ENCODE measurements around the gene KCNT1. TPM values are rescaled to one million over a fixed set of nuclear protein-coding genes. Genes with fewer than 3 reads are reported as not detected.

Gene KCNT1
- total and polyA plus RNA-seq, 2 experiments from 2014 or later, result 0.27 TPM; not detected in 1

DNA sequence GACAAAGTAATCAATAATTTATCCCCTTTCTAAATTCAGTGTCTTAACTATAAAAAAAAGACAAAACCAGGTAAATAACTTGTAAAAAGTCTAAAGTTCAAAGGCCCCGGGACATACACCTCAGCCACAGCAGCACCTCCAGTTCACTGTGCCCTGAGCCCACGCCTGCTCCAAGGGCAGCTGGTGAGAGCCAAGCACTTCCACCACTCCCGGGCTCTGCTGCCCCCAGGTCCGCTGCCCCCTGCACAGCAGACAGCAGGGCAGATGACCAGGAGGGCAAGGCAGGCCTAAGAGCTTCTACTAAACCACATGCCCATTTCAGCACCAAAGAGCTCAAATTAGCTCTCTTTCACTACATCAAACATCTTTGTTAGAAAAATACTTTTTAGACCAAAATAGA, 113.4 kb downstream of the KCNT1 start:
- Histone ChIP-seq H3K79me2 (no peaks in the 10 kb centered on the region), H3K4me3 (no peak overlapping the region), H4K20me1 (ENCODE audit: insufficient read depth, poor library complexity, severe bottlenecking) (no peaks in the 10 kb centered on the region), H3K4me1 (ENCODE audit: insufficient read depth) (no peaks in the 10 kb centered on the region), H2AFZ (no peak overlapping the region), H3K36me3 (replicated peaks; ENCODE audit: insufficient read depth, low read depth) (no peaks in the 10 kb centered on the region), H3K4me2 (no peak overlapping the region), H3K9me2 (replicated peaks; ENCODE audit: insufficient read depth) (no peaks in the 10 kb centered on the region), H3K27me3 (no peaks in the 10 kb centered on the region), H3K9me3 (ENCODE audit: low read depth) (no peaks in the 10 kb centered on the region), H3K27ac (no peak overlapping the region)
- DNase-seq (ENCODE audit: low spot score), result no peak
- TF ChIP-seq EZH2phosphoT487 (IDR thresholded peaks at IDR 0.05; ENCODE audit: low read depth, severe bottlenecking, unreplicated experiment) (no peak), EZH2 (IDR thresholded peaks at IDR 0.05; ENCODE audit: borderline replicate concordance) (no peak)
- TF ChIP-seq, protein P1, sequence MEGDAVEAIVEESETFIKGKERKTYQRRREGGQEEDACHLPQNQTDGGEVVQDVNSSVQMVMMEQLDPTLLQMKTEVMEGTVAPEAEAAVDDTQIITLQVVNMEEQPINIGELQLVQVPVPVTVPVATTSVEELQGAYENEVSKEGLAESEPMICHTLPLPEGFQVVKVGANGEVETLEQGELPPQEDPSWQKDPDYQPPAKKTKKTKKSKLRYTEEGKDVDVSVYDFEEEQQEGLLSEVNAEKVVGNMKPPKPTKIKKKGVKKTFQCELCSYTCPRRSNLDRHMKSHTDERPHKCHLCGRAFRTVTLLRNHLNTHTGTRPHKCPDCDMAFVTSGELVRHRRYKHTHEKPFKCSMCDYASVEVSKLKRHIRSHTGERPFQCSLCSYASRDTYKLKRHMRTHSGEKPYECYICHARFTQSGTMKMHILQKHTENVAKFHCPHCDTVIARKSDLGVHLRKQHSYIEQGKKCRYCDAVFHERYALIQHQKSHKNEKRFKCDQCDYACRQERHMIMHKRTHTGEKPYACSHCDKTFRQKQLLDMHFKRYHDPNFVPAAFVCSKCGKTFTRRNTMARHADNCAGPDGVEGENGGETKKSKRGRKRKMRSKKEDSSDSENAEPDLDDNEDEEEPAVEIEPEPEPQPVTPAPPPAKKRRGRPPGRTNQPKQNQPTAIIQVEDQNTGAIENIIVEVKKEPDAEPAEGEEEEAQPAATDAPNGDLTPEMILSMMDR (IDR thresholded peaks at IDR 0.05; ENCODE audit: poor library complexity), result no peak
- 92% methylated on average over 4 of the region's 4 CpGs for WGBS (ENCODE audit: low lambda C conversion rate, missing lambda C conversion rate)

DNA sequence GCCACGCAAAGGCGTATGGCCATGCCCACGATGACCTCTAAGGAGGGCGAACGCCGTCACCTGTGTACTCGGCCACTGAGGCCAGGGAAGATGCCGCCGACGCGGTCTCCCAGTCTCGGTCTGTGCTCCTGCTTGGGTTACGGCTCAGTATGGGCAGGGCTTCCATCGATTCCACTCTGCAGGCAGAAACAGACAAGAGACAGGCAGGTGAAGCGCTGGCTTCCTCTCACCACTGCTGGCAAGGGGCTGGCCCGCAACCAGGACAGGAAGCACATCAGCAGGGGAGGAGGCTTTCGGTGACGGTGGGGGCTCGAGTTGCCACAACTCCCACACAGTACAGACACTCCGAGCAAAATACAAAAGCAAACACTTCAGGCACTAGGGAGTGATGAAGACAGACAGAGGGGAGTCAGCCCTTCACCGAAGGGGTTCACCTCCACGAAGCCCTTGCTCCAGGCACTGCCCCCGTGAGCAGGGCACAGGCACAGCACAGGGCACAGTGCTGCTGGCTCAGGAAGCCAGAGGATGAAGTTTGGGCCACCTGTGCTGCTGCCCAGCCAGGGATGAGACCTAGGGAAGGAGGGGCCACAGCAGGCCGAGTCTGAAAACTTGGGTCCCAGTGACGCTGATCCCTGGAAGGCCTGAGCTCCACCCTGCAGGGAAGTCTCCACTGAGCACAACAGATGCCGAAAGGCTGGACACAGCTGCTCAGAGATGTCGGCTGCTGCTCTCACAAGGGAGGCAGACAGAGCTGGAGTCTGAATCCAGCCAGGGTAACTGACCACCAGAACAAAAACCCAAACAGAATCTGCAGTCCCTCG, 114.1 kb downstream of the KCNT1 start:
- no peak for DNase-seq (ENCODE audit: low spot score)
- TF ChIP-seq EZH2 (IDR thresholded peaks at IDR 0.05; ENCODE audit: borderline replicate concordance) (no peak), EZH2phosphoT487 (IDR thresholded peaks at IDR 0.05; ENCODE audit: low read depth, severe bottlenecking, unreplicated experiment) (no peak)
- TF ChIP-seq, protein P1 (IDR thresholded peaks at IDR 0.05; ENCODE audit: poor library complexity), result no peak
- Histone ChIP-seq H4K20me1 (ENCODE audit: insufficient read depth, poor library complexity, severe bottlenecking) (no peaks in the 10 kb centered on the region), H3K4me2 (no peak overlapping the region), H3K4me3 (no peak overlapping the region), H2AFZ (no peak overlapping the region), H3K27ac (no peak overlapping the region), H3K27me3 (no peaks in the 10 kb centered on the region), H3K79me2 (no peaks in the 10 kb centered on the region), H3K36me3 (replicated peaks; ENCODE audit: insufficient read depth, low read depth) (no peaks in the 10 kb centered on the region), H3K9me2 (replicated peaks; ENCODE audit: insufficient read depth) (no peaks in the 10 kb centered on the region), H3K9me3 (ENCODE audit: low read depth) (no peaks in the 10 kb centered on the region), H3K4me1 (ENCODE audit: insufficient read depth) (no peaks in the 10 kb centered on the region)
- 97% methylated on average over 27 of the region's 28 CpGs for WGBS (ENCODE audit: low lambda C conversion rate, missing lambda C conversion rate)

DNA sequence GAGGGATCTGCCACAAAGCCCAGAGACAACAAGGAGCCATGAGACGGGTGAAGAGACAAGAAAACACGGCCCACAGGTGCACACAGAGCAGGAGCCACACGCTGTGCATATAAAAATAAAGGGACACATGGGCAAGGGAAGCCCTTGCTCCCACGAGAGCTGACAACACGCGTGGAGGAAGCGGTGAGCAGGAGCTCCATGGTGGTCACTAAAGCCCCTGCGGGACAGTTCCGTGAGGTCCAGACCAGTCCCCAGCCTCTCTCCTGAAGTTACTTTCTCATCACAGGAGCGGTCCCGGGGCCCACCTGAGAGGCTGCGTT, 114.6 kb downstream of the KCNT1 start:
- Histone ChIP-seq H4K20me1 (ENCODE audit: insufficient read depth, poor library complexity, severe bottlenecking) (no peaks in the 10 kb centered on the region), H3K36me3 (replicated peaks; ENCODE audit: insufficient read depth, low read depth) (no peaks in the 10 kb centered on the region), H3K4me3 (no peak overlapping the region), H3K79me2 (no peaks in the 10 kb centered on the region), H3K27me3 (no peaks in the 10 kb centered on the region), H3K4me2 (no peak overlapping the region), H3K9me3 (ENCODE audit: low read depth) (no peaks in the 10 kb centered on the region), H3K27ac (no peak overlapping the region), H3K9me2 (replicated peaks; ENCODE audit: insufficient read depth) (no peaks in the 10 kb centered on the region), H2AFZ (no peak overlapping the region), H3K4me1 (ENCODE audit: insufficient read depth) (no peaks in the 10 kb centered on the region)
- no peak for DNase-seq (ENCODE audit: low spot score)
- WGBS (ENCODE audit: low lambda C conversion rate, missing lambda C conversion rate), result 97% methylated on average over 12 of the region's 12 CpGs
- TF ChIP-seq, protein P1 (IDR thresholded peaks at IDR 0.05; ENCODE audit: poor library complexity), result no peak
- TF ChIP-seq EZH2phosphoT487 (IDR thresholded peaks at IDR 0.05; ENCODE audit: low read depth, severe bottlenecking, unreplicated experiment) (no peak), EZH2 (IDR thresholded peaks at IDR 0.05; ENCODE audit: borderline replicate concordance) (no peak)

Measured in hepatocyte (in vitro differentiated cells).